ENCODE results near the gene TMEM221.
A peak's percentile ranks its signal among the peaks of the same experiment; 100 is the strongest.

The TMEM221 gene

DNA sequence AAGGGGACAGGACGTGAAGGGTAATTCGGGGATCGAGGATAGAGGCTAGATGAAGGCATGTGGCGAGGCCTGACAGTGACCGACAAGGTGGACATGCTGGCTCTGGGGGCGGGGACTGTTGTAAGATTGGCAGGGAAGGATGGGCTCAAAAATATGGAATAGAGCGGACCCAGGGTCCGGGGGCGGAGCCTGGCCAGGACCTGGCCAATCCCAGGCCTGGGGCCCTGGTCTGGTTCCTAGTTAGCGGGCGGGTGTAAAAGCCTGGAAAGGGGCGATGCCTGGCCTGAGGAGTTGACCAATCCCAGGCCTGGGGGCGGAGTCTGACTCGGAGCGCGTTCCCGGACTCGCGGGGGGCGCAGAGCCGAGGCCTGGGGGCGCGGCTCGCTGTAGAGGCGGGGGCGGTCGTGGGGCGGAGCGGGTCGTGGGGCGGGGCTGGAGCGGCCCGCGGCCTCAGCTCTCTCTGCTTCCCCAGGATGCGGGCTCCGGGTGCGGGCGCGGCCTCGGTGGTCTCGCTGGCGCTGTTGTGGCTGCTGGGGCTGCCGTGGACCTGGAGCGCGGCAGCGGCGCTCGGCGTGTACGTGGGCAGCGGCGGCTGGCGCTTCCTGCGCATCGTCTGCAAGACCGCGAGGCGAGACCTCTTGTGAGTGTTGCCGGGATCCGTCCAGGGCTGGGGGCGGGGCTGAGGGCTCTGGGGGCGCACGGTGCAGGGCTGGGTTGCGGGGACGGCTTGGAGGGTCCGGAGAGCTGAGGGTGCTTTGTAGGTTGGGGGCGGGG, 21.8 kb upstream of the TMEM221 start, which contains the start of gene SLC27A1:
TSS of gene SLC27A1 (plus strand) at position 457 of the 774 bp plus-strand sequence. CDS start at position 474, 17 bp downstream.
- DNase-seq (ENCODE audit: low read depth) = peak; percentile 93
- TF ChIP-seq, protein P1, sequence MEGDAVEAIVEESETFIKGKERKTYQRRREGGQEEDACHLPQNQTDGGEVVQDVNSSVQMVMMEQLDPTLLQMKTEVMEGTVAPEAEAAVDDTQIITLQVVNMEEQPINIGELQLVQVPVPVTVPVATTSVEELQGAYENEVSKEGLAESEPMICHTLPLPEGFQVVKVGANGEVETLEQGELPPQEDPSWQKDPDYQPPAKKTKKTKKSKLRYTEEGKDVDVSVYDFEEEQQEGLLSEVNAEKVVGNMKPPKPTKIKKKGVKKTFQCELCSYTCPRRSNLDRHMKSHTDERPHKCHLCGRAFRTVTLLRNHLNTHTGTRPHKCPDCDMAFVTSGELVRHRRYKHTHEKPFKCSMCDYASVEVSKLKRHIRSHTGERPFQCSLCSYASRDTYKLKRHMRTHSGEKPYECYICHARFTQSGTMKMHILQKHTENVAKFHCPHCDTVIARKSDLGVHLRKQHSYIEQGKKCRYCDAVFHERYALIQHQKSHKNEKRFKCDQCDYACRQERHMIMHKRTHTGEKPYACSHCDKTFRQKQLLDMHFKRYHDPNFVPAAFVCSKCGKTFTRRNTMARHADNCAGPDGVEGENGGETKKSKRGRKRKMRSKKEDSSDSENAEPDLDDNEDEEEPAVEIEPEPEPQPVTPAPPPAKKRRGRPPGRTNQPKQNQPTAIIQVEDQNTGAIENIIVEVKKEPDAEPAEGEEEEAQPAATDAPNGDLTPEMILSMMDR (conservative IDR thresholded peaks at IDR 0.05; ENCODE audit: low read depth, low read length) = no peak

DNA sequence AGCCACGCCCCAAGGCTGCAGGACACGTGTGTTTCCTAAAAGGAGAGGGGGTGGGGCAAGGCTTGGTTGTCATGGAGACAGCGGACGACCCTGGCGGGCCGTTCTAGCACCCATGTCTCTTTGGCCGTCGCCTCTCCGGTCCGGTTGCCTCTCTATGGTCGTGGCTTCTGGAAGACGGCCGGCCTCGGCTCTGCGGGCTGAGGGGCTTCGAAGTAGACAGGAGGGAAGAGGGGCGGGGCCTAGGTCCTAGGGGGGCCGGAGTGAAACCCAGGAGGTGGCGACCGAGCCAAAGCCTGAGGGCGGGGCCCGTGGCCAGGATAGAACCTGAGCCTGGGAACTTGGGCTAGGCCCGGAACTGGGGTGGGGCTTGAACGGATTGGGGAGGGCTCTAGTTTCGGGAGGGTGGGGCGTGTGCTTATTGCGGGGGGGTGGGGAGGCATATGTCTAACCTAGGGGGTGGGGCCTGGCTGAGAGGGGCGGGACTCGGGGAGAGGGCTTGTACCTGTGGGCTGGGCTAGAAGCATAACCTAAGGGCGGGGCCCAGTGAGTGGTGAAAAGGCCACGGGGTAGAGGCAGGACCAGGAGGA, 21.1 kb upstream of the TMEM221 start:
- TF ChIP-seq, protein P1 (conservative IDR thresholded peaks at IDR 0.05; ENCODE audit: low read depth, low read length) = no peak
- peak overlapping the region; percentile 72 for H3K4me3 ChIP-seq (ENCODE audit: low read length)

More for the DNA sequence above, 21.8 kb upstream of the TMEM221 start, which contains the start of gene SLC27A1:
- H3K4me3 ChIP-seq (ENCODE audit: low read length) = peak within 1 kb of the TSS; percentile 72

GRCh38 chr19:17469092-17469480, 20.6 kb upstream of the TMEM221 start:
- TF ChIP-seq, protein P1 (conservative IDR thresholded peaks at IDR 0.05; ENCODE audit: low read depth, low read length) = no peak
- DNase-seq (ENCODE audit: low read depth) = no peak
- peak overlapping the region; percentile 72 for H3K4me3 ChIP-seq (ENCODE audit: low read length)

More for the DNA sequence above, 21.1 kb upstream of the TMEM221 start:
- DNase-seq (ENCODE audit: low read depth) = no peak

DNA sequence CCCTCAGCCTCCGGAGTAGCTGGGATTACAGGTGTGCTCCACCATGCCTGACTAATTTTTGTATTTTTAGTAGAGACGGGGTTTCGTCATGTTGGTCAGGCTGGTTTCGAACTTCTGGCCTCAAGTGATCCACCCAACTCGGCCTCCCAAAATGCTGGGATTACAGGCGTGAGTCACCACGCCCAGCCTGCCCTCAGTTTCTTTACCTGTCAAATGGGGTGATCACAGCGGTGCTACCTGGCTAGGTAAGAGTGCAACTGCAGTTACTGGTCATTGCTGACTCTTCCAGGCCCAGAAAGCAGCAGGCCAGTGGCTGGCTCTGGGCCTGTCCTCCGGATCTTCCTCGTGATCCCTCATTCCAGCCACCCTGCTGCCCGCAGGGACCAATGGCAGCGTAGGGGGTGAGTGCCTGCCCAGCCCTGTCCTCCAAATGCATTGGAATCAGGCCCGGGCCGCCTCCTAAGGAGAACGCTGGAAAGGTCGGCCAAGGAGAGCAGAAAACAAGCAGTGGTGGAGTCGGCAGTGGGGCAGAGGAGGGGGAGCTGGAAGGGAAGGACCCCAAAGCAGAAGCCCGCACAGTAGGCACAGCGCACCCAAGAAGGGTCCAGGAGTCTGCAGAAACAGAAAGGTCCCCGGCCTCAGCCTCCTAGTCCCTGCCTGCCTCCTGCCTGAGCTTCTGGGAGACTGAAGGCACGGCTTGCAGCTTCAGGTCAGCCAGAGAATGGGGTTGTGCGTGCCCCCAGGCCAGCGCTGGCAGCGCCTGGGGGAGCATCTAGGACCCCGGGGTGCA, 20.0 kb upstream of the TMEM221 start:
- TF ChIP-seq, protein P1 (conservative IDR thresholded peaks at IDR 0.05; ENCODE audit: low read depth, low read length) = no peak
- no peak for DNase-seq (ENCODE audit: low read depth)
- H3K4me3 ChIP-seq (ENCODE audit: low read length) = peak overlapping the region; percentile 72

- no peak overlapping the region for H3K4me3 ChIP-seq (ENCODE audit: low read length)
- DNase-seq (ENCODE audit: low read depth) = no peak
- TF ChIP-seq, protein P1 (conservative IDR thresholded peaks at IDR 0.05; ENCODE audit: low read depth, low read length) = no peak
These were observed 19.2 kb upstream of the TMEM221 start for GRCh38 chr19:17467471-17468301.

DNA sequence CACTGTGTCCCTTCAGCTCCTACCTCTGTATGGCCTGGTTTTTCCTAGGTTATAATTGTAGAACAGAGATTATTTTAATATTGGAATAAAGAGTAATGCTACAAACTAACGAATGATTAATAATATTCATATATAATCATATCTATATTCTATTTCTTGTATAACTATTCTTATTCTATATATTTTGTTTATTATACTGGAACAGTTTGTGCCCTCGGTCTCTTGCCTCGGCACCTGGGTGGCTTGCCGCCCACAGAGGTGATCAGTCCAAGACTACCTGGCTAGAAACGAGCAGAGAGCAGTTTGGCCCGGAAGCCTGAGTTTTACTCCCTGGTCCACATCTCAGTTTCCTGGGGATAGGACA, 18.0 kb upstream of the TMEM221 start:
- no peak overlapping the region for H3K4me3 ChIP-seq (ENCODE audit: low read length)
- TF ChIP-seq, protein P1 (conservative IDR thresholded peaks at IDR 0.05; ENCODE audit: low read depth, low read length) = no peak

More for the DNA sequence above, 18.0 kb upstream of the TMEM221 start:
- no peak for DNase-seq (ENCODE audit: low read depth)
